NCI-H2196 treated with DMSO at 0.1 percent for 48 hours (cell line): ENCODE measurements around the gene AZIN2.
"Not testable (repeated sequence)": the region's sequence is repeated elsewhere in the genome, so short reads cannot be mapped to it uniquely, and the experiment has no call there.

Experiments used
- DNase-seq: peaks from one replicate; lab custom pipeline; 2025; ENCODE audit not compliant: unreplicated experiment; lab: John Stamatoyannopoulos, UW

Gene AZIN2

GRCh38 chr1:33093004-33093403, 12.1 kb downstream of the AZIN2 start:
- DNase-seq, result no peak

GRCh38 chr1:33094486-33094885, 13.5 kb downstream of the AZIN2 start:
- DNase-seq, result no peak

- no peak for DNase-seq
Measured at GRCh38 chr1:33094971-33095604, 14.1 kb downstream of the AZIN2 start.

GRCh38 chr1:33096363-33097005, 15.5 kb downstream of the AZIN2 start:
- DNase-seq, result no peak

GRCh38 chr1:33097137-33097611, 16.2 kb downstream of the AZIN2 start:
- no peak for DNase-seq

- no peak for DNase-seq
Measured at GRCh38 chr1:33097762-33098161, 16.8 kb downstream of the AZIN2 start.

- DNase-seq, result no peak
Measured at GRCh38 chr1:33098371-33098770, 17.4 kb downstream of the AZIN2 start.

GRCh38 chr1:33099290-33100118, 18.6 kb downstream of the AZIN2 start:
- peak; percentile 10 for DNase-seq

- DNase-seq, result not testable (repeated sequence)
Measured at GRCh38 chr1:33100119-33100415, 19.1 kb downstream of the AZIN2 start.

GRCh38 chr1:33110477-33110876, 29.5 kb downstream of the AZIN2 start:
- DNase-seq, result no peak

GRCh38 chr1:33111965-33112364, 31.0 kb downstream of the AZIN2 start:
- no peak for DNase-seq

GRCh38 chr1:33117440-33118085, 36.6 kb downstream of the AZIN2 start:
- DNase-seq, result no peak

GRCh38 chr1:33118274-33118673, 37.3 kb downstream of the AZIN2 start:
- DNase-seq, result no peak

GRCh38 chr1:33119050-33119449, 38.1 kb downstream of the AZIN2 start:
- DNase-seq, result no peak

GRCh38 chr1:33119532-33120217, 38.7 kb downstream of the AZIN2 start:
- no peak for DNase-seq

- DNase-seq, result no peak
Measured at GRCh38 chr1:33120436-33121231, 39.7 kb downstream of the AZIN2 start.

- no peak for DNase-seq
Measured at GRCh38 chr1:33121728-33122127, 40.8 kb downstream of the AZIN2 start.

GRCh38 chr1:33122483-33123178, 41.7 kb downstream of the AZIN2 start:
- no peak for DNase-seq

GRCh38 chr1:33123266-33123665, 42.3 kb downstream of the AZIN2 start:
- DNase-seq, result no peak

- not testable (repeated sequence) for DNase-seq
Measured at GRCh38 chr1:33124647-33125046, 43.7 kb downstream of the AZIN2 start.
